K562 (cell line): ENCODE measurements around the gene LIMS1. TPM values are rescaled to one million over a fixed set of nuclear protein-coding genes. Genes with fewer than 3 reads are reported as not detected.

Experiments
- ATAC-seq: fragments of 200-7000 bp; cut with Tn5 transposase; 3 replicates; pipeline ENCODE4 v1.9.1; 2020; ENCODE audit warnings: moderate library complexity
- BruUV-seq: library from RNA; stranded (reverse); fragments of 400-500 nt; replicated peaks from 2 replicates; lab custom pipeline; 2021; lab: Mats Ljungman, UMichigan
- CTCF ChIA-PET: fragments of 300-600 bp; formaldehyde crosslinking; extraction: SDS; loops from one replicate; lab custom pipeline; 2021; ENCODE audit warnings: low intra/inter-chr PET ratio; lab: Yijun Ruan, JAX
- POLR2A ChIA-PET: fragments of 300-600, 350-650 bp; sonication (Branson Sonifier 250); formaldehyde crosslinking; extraction: SDS; loops from one replicate; lab custom pipeline; 2021; ENCODE audit warnings: antibody characterized with exemption, inconsistent platforms; lab: Yijun Ruan, JAX
- DNase-seq, 4 experiments: peaks; one replicate each; pipeline versions ENCODE4 v3.0.0 to v3.0.0-alpha.2; 2011 to 2018; ENCODE audit warnings: low spot score in 3 of 4, mixed read lengths in 3 of 4; ENCODE audit errors: extremely low read depth in 1 of 4
- FAIRE-seq: peaks from 2 replicates; lab custom pipeline; 2011; peaks lifted over from hg19 to GRCh38; lab: Jason Lieb, UNC
- H2AFZ ChIP-seq: 2 replicates; pipeline ENCODE4 v1.6.0; 2011; ENCODE audit warnings: low read depth, low read length, control low read depth, inconsistent platforms
- H3K27ac ChIP-seq: fragments of 200-600 bp; 3 replicates; pipeline ENCODE4 v1.8.0; 2011; ENCODE audit warnings: low read depth, mild to moderate bottlenecking, control low read depth, inconsistent platforms, low read length, moderate library complexity, mixed read lengths; ENCODE audit errors: extremely low read depth
- H3K27me3 ChIP-seq, 2 experiments: fragments of 300-600 bp in 1 of 2; 2 replicates in 1 of 2; 3 replicates in 1 of 2; pipeline versions ENCODE4 v1.6.0 to v1.8.0; 2011; ENCODE audit warnings: inconsistent platforms in 2 of 2, low read length in 2 of 2, mild to moderate bottlenecking in 1 of 2, mixed read lengths in 1 of 2, moderate library complexity in 1 of 2; ENCODE audit not compliant: control insufficient read depth in 2 of 2, insufficient read depth in 2 of 2
- H3K36me3 ChIP-seq: fragments of 300-600 bp; 3 replicates; pipeline ENCODE4 v1.8.0; 2011; ENCODE audit warnings: mild to moderate bottlenecking, low read length, inconsistent platforms; ENCODE audit not compliant: control insufficient read depth, insufficient read depth
- H3K4me1 ChIP-seq, 2 experiments: fragments of 200-600 bp in 1 of 2; replicated peaks in 1 of 2; 2 replicates in 1 of 2; 3 replicates in 1 of 2; pipeline versions ENCODE4 v1.5.1 to v1.8.0; 2011; ENCODE audit warnings: inconsistent platforms in 2 of 2, low read length in 2 of 2, mild to moderate bottlenecking in 1 of 2, mixed read lengths in 1 of 2, moderate library complexity in 1 of 2; ENCODE audit not compliant: control insufficient read depth in 2 of 2, insufficient read depth in 2 of 2
- H3K4me2 ChIP-seq: 2 replicates; pipeline ENCODE4 v1.6.1; 2011; ENCODE audit warnings: low read length, control low read depth, inconsistent platforms, mixed read lengths; ENCODE audit not compliant: insufficient read depth
- H3K4me3 ChIP-seq: fragments of 200-600 bp; sonication (generic), shearing (Covaris generic); 2 replicates; pipeline ENCODE4 v1.5.1; 2016; ENCODE audit warnings: control low read depth, inconsistent platforms
- H3K79me2 ChIP-seq: fragments of 200-600 bp; 3 replicates; pipeline ENCODE4 v1.8.0; 2011; ENCODE audit warnings: low read length, inconsistent platforms; ENCODE audit not compliant: control insufficient read depth, insufficient read depth
- H3K9ac ChIP-seq, 2 experiments: 2 replicates each; pipeline versions ENCODE4 v1.6.0 to v1.6.1; 2011; ENCODE audit warnings: low read depth in 2 of 2, low read length in 2 of 2, control low read depth in 1 of 2, inconsistent platforms in 1 of 2, mild to moderate bottlenecking in 1 of 2, mixed read lengths in 1 of 2; ENCODE audit not compliant: insufficient read depth in 1 of 2
- H3K9me1 ChIP-seq: one replicate; pipeline ENCODE4 v1.6.0; 2011; ENCODE audit warnings: inconsistent platforms, mild to moderate bottlenecking, low read length, moderate library complexity; ENCODE audit not compliant: control insufficient read depth, insufficient read depth
- H3K9me3 ChIP-seq: replicated peaks from 2 replicates; pipeline ENCODE4 v1.5.1; 2011; ENCODE audit warnings: low read depth, low read length, inconsistent platforms; ENCODE audit not compliant: control insufficient read depth, insufficient read depth
- H4K20me1 ChIP-seq: replicated peaks from 2 replicates; pipeline ENCODE4 v1.6.1; 2011; ENCODE audit warnings: low read length, inconsistent platforms, mixed read lengths; ENCODE audit not compliant: control insufficient read depth, insufficient read depth
- CBFA2T3 ChIP-seq: fragments of 450-650 bp; IDR thresholded peaks from 2 replicates; pipeline ENCODE4 v1.6.1; 2017
- CSDE1 ChIP-seq, 2 experiments: fragments of 450-650 bp; IDR thresholded peaks; 2 replicates each; pipeline ENCODE4 v1.6.1; 2016; ENCODE audit warnings: mild to moderate bottlenecking in 1 of 2
- MBD2 ChIP-seq: sonication (generic); IDR thresholded peaks from 2 replicates; pipeline ENCODE4 v1.6.1; 2016; ENCODE audit warnings: low read depth, borderline replicate concordance
- PKNOX1 ChIP-seq: fragments of 450-650 bp; IDR thresholded peaks from 2 replicates; pipeline ENCODE4 v1.6.1; 2016
- ZFP91 ChIP-seq: sonication (generic); formaldehyde crosslinking; IDR thresholded peaks from 2 replicates; pipeline ENCODE4 v1.8.0; 2022; ENCODE audit warnings: mild to moderate bottlenecking, missing genetic modification reagents
- ZNF668 ChIP-seq: fragments of 250-450 bp; sonication (Bioruptor Pico); IDR thresholded peaks from 2 replicates; pipeline ENCODE4 v1.8.0; 2022; ENCODE audit warnings: mild to moderate bottlenecking, inconsistent platforms
- ZNF707 ChIP-seq: fragments of 250-450 bp; sonication (Bioruptor Pico); conservative IDR thresholded peaks from 2 replicates; pipeline ENCODE4 v1.8.0; 2022; ENCODE audit warnings: inconsistent platforms, mild to moderate bottlenecking, moderate library complexity
- WGBS: fragments of 100-300 bp; shearing (Covaris generic); methylation state at CpG from one replicate; pipeline ENCODE4 v1.1.6; 2016; ENCODE audit warnings: low coverage, mixed read lengths; ENCODE audit not compliant: insufficient coverage; ENCODE audit errors: missing lambda C conversion rate; 5-methylcytosine and 5-hydroxymethylcytosine counted together
- in situ Hi-C: fragments of 300-500 bp; cut with MboI; formaldehyde crosslinking; loops from 4 replicates; pipeline ENCODE4 v1.15.0; 2018; ENCODE audit warnings: inconsistent platforms, mixed read lengths
- intact Hi-C: fragments of 100-400 bp; cut with micrococcal nuclease; formaldehyde crosslinking; loops from 2 replicates; pipeline ENCODE4 v1.14.2; 2022
- polyA plus RNA-seq, 8 experiments: library from polyadenylated mRNA; depleted of rRNA in 4 of 8; stranded (reverse) in 5 of 8; unstranded in 3 of 8; fragments of >200 nt; fragmentation: Nextera tagmentation in 2 of 8; fragmentation: Illumina TruSeq in 1 of 8; extraction: Ambion mirVana in 2 of 8; extraction: Trizol in 1 of 8; gene quantifications; 2 replicates each; pipeline versions ENCODE4 v1.2.1 to v1.2.3, GENCODE V29; 2011 to 2014; ENCODE audit warnings: inconsistent platforms in 1 of 8, missing spikeins in 1 of 8
- total RNA-seq, 7 experiments: library from RNA; depleted of rRNA in 6 of 7; stranded (reverse); fragments of >200 nt in 6 of 7; fragmentation: Illumina TruSeq in 2 of 7; extraction: Trizol in 2 of 7; gene quantifications; 2 replicates each; pipeline versions ENCODE4 v1.2.1 to v1.2.3, GENCODE V29; 2011 to 2021; ENCODE audit warnings: low replicate concordance in 1 of 7

Gene LIMS1
- total and polyA plus RNA-seq, 9 of the 15 experiments (the other 6 are each of a cell fraction or from before 2014, with no cell fraction given), result 52.8 to 134 (median 81.0) TPM

GRCh38 chr2:108536911-108537310 is 2.6 kb downstream of the LIMS1 start:
- Histone ChIP-seq H3K9me3 (no peaks in the 10 kb centered on the region), H3K36me3 (peaks cover 13% of the 10 kb centered on the region), H4K20me1 (peaks cover 19% of the 10 kb centered on the region; the same call in 1 of the 2 replicates), H3K9me1 (no peaks in the 10 kb centered on the region), H3K27ac (no peak overlapping the region), H3K27me3 (no peaks in the 10 kb centered on the region), H3K4me2 (peak overlapping the region; percentile 88), H3K4me1 (peaks cover 14 to 20% of the 10 kb centered on the region in 2 experiments), H3K4me3 (no peak overlapping the region), H3K9ac (peak overlapping the region in 1 of 2 experiments; percentile 66; a peak in 1 of 4 replicates), H2AFZ (no peak overlapping the region), H3K79me2 (peaks cover 80% of the 10 kb centered on the region)
- WGBS, result 61% methylated on average over 5 of the region's 5 CpGs
- DNase-seq, result no peak
- intact Hi-C loops, result loop anchor here (5.0 kb wide), 1 partner anchor 50 kb away; no protein-coding TSS in a partner anchor
- FAIRE-seq, result no peak
- ChIA-PET CTCF (no interaction called here), POLR2A (interaction anchor here (3.2 kb wide), 1 partner anchor 11 kb away, joined by 21 read pairs; no protein-coding TSS in a partner anchor)
- 0 out of 2 replicates have a peak, but pooled peaks have one; percentile 32 for TF ChIP-seq ZNF668 (CRISPR knock-in tag)
- TF ChIP-seq MBD2, result no peak
- BruUV-seq, result no TSS peak
- in situ Hi-C loops, result no loop called here
- ATAC-seq, result no peak

- no peak overlapping the region for H3K27ac ChIP-seq
- H3K27me3 ChIP-seq, result no peaks in the 10 kb centered on the region
- 33% methylated on average over 5 of the region's 5 CpGs for WGBS
- no peak overlapping the region; a peak in 1 of 4 replicates for H3K9ac ChIP-seq
- H3K4me1 ChIP-seq, result peaks cover 10 to 17% of the 10 kb centered on the region in 2 experiments; a peak in 4 of 5 replicates
- intact Hi-C loops (loop anchor here (5.0 kb wide), 1 partner anchor 49 kb away; no protein-coding TSS in a partner anchor), in situ Hi-C loops (no loop called here)
- POLR2A ChIA-PET, result interaction anchor here (0.8 kb wide), 1 partner anchor 17 kb away, joined by 3 read pairs; no protein-coding TSS in a partner anchor
- peaks cover 21% of the 10 kb centered on the region for H3K36me3 ChIP-seq
- CTCF ChIA-PET, result no interaction called here
- H4K20me1 ChIP-seq, result peaks cover 19% of the 10 kb centered on the region; the same call in 1 of the 2 replicates
- no peaks in the 10 kb centered on the region for H3K9me1 ChIP-seq
- BruUV-seq, result no TSS peak
- H3K79me2 ChIP-seq, result peaks cover 88% of the 10 kb centered on the region
- TF ChIP-seq PKNOX1, result 0 out of 2 replicates have a peak, but pooled peaks have one; percentile 12
- no peak for TF ChIP-seq CSDE1 (IDR thresholded peaks at IDR 0.05)
- no peak for TF ChIP-seq ZFP91 (CRISPR knock-in tag)
- TF ChIP-seq ZNF707 (CRISPR knock-in tag), result no peak
- TF ChIP-seq CBFA2T3, result 0 out of 2 replicates have a peak, but pooled peaks have one; percentile 5
- ATAC-seq (no peak), DNase-seq (no peak), FAIRE-seq (peak; percentile 51)
- H3K4me3 ChIP-seq, result no peak overlapping the region
- no peaks in the 10 kb centered on the region for H3K9me3 ChIP-seq
- no peak overlapping the region for H3K4me2 ChIP-seq
- no peak overlapping the region for H2AFZ ChIP-seq
Measured at GRCh38 chr2:108538000-108538625, 3.8 kb downstream of the LIMS1 start.
